Neural progenitor cell (in vitro differentiated cells): Measurements from ENCODE around the gene NPC1. TPM values are rescaled to one million over a fixed set of nuclear protein-coding genes. Genes with fewer than 3 reads are reported as not detected.

Experiments
- DNase-seq: peaks from one replicate; pipeline ENCODE4 v3.0.0-alpha.2; 2016; ENCODE audit warnings: low spot score
- H2AFZ ChIP-seq: fragments of 200-600 bp; sonication (generic); replicated peaks from 2 replicates; pipeline ENCODE4 v1.6.1; 2016; ENCODE audit warnings: antibody characterized with exemption
- H3F3A ChIP-seq: fragments of 200-600 bp; sonication (generic); 2 replicates; pipeline ENCODE4 v1.6.1; 2016; ENCODE audit warnings: antibody characterized with exemption, low read depth
- H3K27ac ChIP-seq: fragments of 200-600 bp; sonication (generic); 2 replicates; pipeline ENCODE4 v1.5.1; 2016; ENCODE audit warnings: mild to moderate bottlenecking
- H3K27me3 ChIP-seq: fragments of 200-600 bp; sonication (generic); 2 replicates; pipeline ENCODE4 v1.6.1; 2016; ENCODE audit warnings: mild to moderate bottlenecking, moderate library complexity
- H3K36me3 ChIP-seq: fragments of 200-600 bp; sonication (generic); 2 replicates; pipeline ENCODE4 v1.5.1; 2016
- H3K4me1 ChIP-seq: fragments of 200-600 bp; sonication (generic); 2 replicates; pipeline ENCODE4 v1.6.1; 2016; ENCODE audit warnings: mixed run types
- H3K4me2 ChIP-seq: fragments of 200-600 bp; sonication (generic); 2 replicates; pipeline ENCODE4 v1.6.1; 2016
- H3K4me3 ChIP-seq: fragments of 200-600 bp; sonication (generic); 2 replicates; pipeline ENCODE4 v1.5.1; 2016
- H3K79me2 ChIP-seq: fragments of 200-600 bp; sonication (generic); 2 replicates; pipeline ENCODE4 v1.6.1; 2016; ENCODE audit warnings: low read depth
- H3K9ac ChIP-seq: fragments of 200-600 bp; sonication (generic); 2 replicates; pipeline ENCODE4 v1.6.1; 2016
- H3K9me3 ChIP-seq: fragments of 200-600 bp; sonication (generic); 2 replicates; pipeline ENCODE4 v1.5.1; 2016; ENCODE audit warnings: low read depth
- H4K20me1 ChIP-seq: fragments of 200-600 bp; sonication (generic); 2 replicates; pipeline ENCODE4 v1.6.1; 2016; ENCODE audit warnings: low read depth
- H3K27ac Mint-ChIP-seq: 3 replicates; pipeline ENCODE4 v1.8.0; 2021; ENCODE audit warnings: mixed read lengths
- H3K27me3 Mint-ChIP-seq: 2 replicates; pipeline ENCODE4 v1.8.0; 2022; ENCODE audit warnings: low read depth, mild to moderate bottlenecking, inconsistent platforms, moderate library complexity, mixed read lengths; ENCODE audit not compliant: insufficient read depth
- H3K36me3 Mint-ChIP-seq: 3 replicates; pipeline ENCODE4 v1.8.0; 2021; ENCODE audit warnings: mixed read lengths
- H3K4me1 Mint-ChIP-seq: 3 replicates; pipeline ENCODE4 v1.8.0; 2021; ENCODE audit warnings: mixed read lengths
- H3K4me3 Mint-ChIP-seq: 3 replicates; pipeline ENCODE4 v1.8.0; 2021; ENCODE audit warnings: mild to moderate bottlenecking, moderate library complexity, mixed read lengths
- H3K9me3 Mint-ChIP-seq: 3 replicates; pipeline ENCODE4 v1.8.0; 2020; ENCODE audit warnings: mixed read lengths
- EZH2 ChIP-seq: fragments of 200-600 bp; sonication (generic); IDR thresholded peaks from 2 replicates; pipeline ENCODE4 v1.6.1; 2017; ENCODE audit warnings: antibody characterized with exemption, mild to moderate bottlenecking, moderate library complexity
- EZH2phosphoT487 ChIP-seq: fragments of 200-600 bp; sonication (generic); IDR thresholded peaks from 2 replicates; pipeline ENCODE4 v1.6.1; 2017; ENCODE audit warnings: antibody characterized with exemption
- total RNA-seq: library from RNA; depleted of rRNA; stranded (reverse); fragments of >200 nt; gene quantifications from 2 replicates; pipeline ENCODE4 v1.2.3, GENCODE V29; 2015; ENCODE audit warnings: low replicate concordance
- TF ChIP-seq, protein P1 (sequence below): fragments of 200-600 bp; sonication (generic); IDR thresholded peaks from 2 replicates; pipeline ENCODE4 v1.5.1; 2017; ENCODE audit warnings: antibody characterized with exemption, mild to moderate bottlenecking

The NPC1 gene
- total RNA-seq, 1 donor from 2014 or later, result 20.9 TPM

DNA sequence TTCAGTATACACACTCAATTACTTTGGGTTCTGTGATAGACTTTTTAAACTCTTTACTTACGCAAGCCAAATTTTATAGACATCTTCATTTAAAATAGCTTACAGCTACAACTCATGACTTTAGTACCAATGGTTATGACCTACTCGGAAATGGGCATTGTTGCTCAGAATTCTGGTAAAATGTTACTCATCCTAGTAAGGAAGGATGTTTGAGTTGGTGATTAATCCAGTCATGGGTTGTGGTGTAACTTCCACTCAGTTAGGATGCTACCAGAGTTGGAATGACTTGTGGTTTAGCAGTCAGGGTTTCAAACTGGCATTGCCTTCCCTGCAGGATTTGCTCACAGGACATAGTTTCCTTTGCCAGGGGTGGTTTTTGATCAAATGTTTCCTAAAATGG lies 7.4 kb upstream of the NPC1 start:
- Histone ChIP-seq H2AFZ (no peak overlapping the region), H3K9ac (no peak overlapping the region)
- TF ChIP-seq, protein P1, sequence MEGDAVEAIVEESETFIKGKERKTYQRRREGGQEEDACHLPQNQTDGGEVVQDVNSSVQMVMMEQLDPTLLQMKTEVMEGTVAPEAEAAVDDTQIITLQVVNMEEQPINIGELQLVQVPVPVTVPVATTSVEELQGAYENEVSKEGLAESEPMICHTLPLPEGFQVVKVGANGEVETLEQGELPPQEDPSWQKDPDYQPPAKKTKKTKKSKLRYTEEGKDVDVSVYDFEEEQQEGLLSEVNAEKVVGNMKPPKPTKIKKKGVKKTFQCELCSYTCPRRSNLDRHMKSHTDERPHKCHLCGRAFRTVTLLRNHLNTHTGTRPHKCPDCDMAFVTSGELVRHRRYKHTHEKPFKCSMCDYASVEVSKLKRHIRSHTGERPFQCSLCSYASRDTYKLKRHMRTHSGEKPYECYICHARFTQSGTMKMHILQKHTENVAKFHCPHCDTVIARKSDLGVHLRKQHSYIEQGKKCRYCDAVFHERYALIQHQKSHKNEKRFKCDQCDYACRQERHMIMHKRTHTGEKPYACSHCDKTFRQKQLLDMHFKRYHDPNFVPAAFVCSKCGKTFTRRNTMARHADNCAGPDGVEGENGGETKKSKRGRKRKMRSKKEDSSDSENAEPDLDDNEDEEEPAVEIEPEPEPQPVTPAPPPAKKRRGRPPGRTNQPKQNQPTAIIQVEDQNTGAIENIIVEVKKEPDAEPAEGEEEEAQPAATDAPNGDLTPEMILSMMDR, result no peak
- no peak for TF ChIP-seq EZH2
- no peak for TF ChIP-seq EZH2phosphoT487

DNA sequence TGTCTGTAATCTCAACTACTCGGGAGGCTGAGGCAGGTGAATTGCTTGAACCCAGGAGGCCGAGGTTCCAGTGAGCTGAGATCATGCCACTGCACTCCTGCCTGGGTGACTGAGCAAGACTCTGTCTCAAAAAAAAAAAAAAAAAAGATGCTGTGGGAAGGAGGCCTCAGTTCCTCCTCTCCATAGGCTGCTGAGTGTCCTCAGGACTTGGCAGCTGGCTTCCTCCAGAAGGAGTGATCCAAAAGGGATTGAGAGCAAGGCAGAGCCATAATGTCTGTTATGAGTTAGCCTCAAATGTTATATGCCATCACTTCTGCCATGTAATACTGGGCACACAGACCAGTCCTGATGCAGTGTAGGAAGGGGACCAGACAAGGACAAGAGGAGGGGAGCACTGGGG lies 6.6 kb upstream of the NPC1 start:
- Histone ChIP-seq H3K79me2 (no peaks in the 10 kb centered on the region), H3K36me3 (no peaks in the 10 kb centered on the region), H3K9ac (no peak overlapping the region), H3K4me3 (no peak overlapping the region), H3K9me3 (no peaks in the 10 kb centered on the region), H2AFZ (no peak overlapping the region), H3K27me3 (no peaks in the 10 kb centered on the region), H3K4me1 (peaks cover 4% of the 10 kb centered on the region), H3K27ac (no peak overlapping the region), H3F3A (no peaks in the 10 kb centered on the region), H3K4me2 (no peak overlapping the region), H4K20me1 (no peaks in the 10 kb centered on the region)
- Mint-ChIP-seq H3K27me3 (peaks cover 8% of the 10 kb centered on the region), H3K27ac (peak overlapping the region; percentile 57), H3K4me1 (peaks cover 3% of the 10 kb centered on the region), H3K4me3 (no peak overlapping the region), H3K9me3 (no peaks in the 10 kb centered on the region), H3K36me3 (no peaks in the 10 kb centered on the region)
- TF ChIP-seq EZH2phosphoT487 (no peak), EZH2 (no peak)
- TF ChIP-seq, protein P1, result no peak
- no peak for DNase-seq

More for the DNA sequence above, 7.4 kb upstream of the NPC1 start:
- Mint-ChIP-seq H3K27ac (no peak overlapping the region), H3K36me3 (no peaks in the 10 kb centered on the region), H3K27me3 (peaks cover 8% of the 10 kb centered on the region), H3K9me3 (no peaks in the 10 kb centered on the region), H3K4me1 (no peaks in the 10 kb centered on the region), H3K4me3 (no peak overlapping the region)
- H3K9me3 ChIP-seq, result no peaks in the 10 kb centered on the region
- H3K79me2 ChIP-seq, result no peaks in the 10 kb centered on the region
- H3K4me3 ChIP-seq, result no peak overlapping the region
- H3K4me2 ChIP-seq, result no peak overlapping the region
- DNase-seq, result no peak
- no peaks in the 10 kb centered on the region for H4K20me1 ChIP-seq
- no peaks in the 10 kb centered on the region for H3K36me3 ChIP-seq
- peaks cover 4% of the 10 kb centered on the region for H3K4me1 ChIP-seq
- no peaks in the 10 kb centered on the region for H3K27me3 ChIP-seq
- no peaks in the 10 kb centered on the region for H3F3A ChIP-seq
- H3K27ac ChIP-seq, result no peak overlapping the region

DNA sequence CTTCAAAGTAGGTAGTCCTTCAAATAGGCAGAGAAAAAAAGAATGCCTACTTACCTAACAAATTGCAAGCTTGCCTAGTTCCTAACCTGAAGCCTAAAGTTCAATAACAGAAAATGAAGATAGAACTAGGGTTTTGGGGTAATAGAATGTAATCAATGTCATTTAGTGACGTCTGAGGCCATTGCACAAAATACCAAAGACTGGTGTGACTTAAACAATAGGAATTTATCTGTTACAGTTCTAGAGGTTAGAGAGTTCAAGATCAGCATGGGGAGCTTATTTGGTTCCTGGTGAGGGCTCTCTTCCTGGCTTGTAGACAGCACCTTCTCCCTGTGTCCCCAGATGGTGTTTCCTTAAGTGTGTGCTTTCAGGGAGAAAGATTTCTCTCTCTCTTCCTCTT lies 4.7 kb upstream of the NPC1 start:
- no peak overlapping the region for H3K9ac ChIP-seq
- H3K79me2 ChIP-seq, result peaks cover under 1% of the 10 kb centered on the region
- no peak overlapping the region for H2AFZ ChIP-seq
- no peaks in the 10 kb centered on the region for H3K9me3 ChIP-seq
- H3K4me3 ChIP-seq, result no peak overlapping the region
- Mint-ChIP-seq H3K4me1 (peaks cover 7% of the 10 kb centered on the region), H3K27me3 (peaks cover 7% of the 10 kb centered on the region), H3K9me3 (no peaks in the 10 kb centered on the region), H3K27ac (no peak overlapping the region), H3K4me3 (no peak overlapping the region), H3K36me3 (no peaks in the 10 kb centered on the region)
- H3F3A ChIP-seq, result peaks cover 12% of the 10 kb centered on the region
- DNase-seq, result no peak
- peaks cover 4% of the 10 kb centered on the region for H3K4me1 ChIP-seq
- peaks cover 6% of the 10 kb centered on the region for H3K27me3 ChIP-seq
- no peaks in the 10 kb centered on the region for H3K36me3 ChIP-seq
- H3K4me2 ChIP-seq, result no peak overlapping the region
- H4K20me1 ChIP-seq, result no peaks in the 10 kb centered on the region
- TF ChIP-seq EZH2 (no peak), EZH2phosphoT487 (no peak)
- TF ChIP-seq, protein P1, result no peak
- H3K27ac ChIP-seq, result no peak overlapping the region
